Left ventricle myocardium superior (tissue), 1 donor: ENCODE results near the gene RGL3. TPM values are rescaled to one million over a fixed set of nuclear protein-coding genes. Genes with fewer than 3 reads are reported as not detected.
"Not testable (repeated sequence)": the region's sequence is repeated elsewhere in the genome, so short reads cannot be mapped to it uniquely, and the experiment has no call there.

Experiments used
- ATAC-seq: fragments of 200-7000 bp; cut with Tn5 transposase; one replicate; pipeline ENCODE4 v1.9.1; 2020; ENCODE audit warnings: mild to moderate bottlenecking, moderate library complexity
- DNase-seq: peaks from one replicate; pipeline ENCODE4 v3.0.0-alpha.2; 2020
- intact Hi-C: fragments of 100-400 bp; cut with micrococcal nuclease; formaldehyde crosslinking; loops from one replicate; pipeline ENCODE4 v1.11.0; 2022
- total RNA-seq: library from RNA; stranded (reverse); fragmentation: NEBNext Ultra II Directional; extraction: Animal tissue kit (Norgen Biotek cat#: 25700); gene quantifications from one replicate; pipeline ENCODE4 v1.2.1, GENCODE V29; 2021
- donor health status: DM: no; HTN: yes; CAD: no; lungs with severe emphysema.

Gene RGL3
- total RNA-seq, 1 donor from 2014 or later: 6.4 TPM

DNA sequence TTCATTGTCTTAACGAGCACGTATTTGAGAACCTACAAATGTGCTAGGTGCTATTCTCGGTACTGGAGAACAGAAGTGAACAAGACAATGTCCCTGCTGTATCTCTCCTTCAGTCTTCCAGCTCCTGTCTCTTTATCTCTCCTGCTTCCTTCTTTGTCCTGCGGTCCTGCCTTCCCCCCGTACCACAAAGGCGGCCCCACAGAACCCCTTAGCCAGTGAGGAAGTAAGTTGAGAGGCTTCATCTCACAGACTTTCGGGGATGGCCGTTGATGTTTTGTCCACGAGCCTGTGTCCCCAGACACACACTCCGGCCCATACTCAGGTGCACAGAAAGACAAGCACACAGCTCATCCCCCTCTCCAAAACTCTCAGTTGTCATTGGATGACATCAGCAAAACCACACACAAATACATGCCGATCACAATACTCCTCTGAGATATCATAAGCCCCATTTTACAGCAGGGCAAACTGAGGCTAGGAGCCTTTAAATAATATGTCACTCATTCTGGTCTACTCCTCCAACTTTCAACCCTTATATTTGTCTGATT, 45.2 kb downstream of the RGL3 start:
- DNase-seq (no peak), ATAC-seq (no peak)
- intact Hi-C loops: no loop called here

DNA sequence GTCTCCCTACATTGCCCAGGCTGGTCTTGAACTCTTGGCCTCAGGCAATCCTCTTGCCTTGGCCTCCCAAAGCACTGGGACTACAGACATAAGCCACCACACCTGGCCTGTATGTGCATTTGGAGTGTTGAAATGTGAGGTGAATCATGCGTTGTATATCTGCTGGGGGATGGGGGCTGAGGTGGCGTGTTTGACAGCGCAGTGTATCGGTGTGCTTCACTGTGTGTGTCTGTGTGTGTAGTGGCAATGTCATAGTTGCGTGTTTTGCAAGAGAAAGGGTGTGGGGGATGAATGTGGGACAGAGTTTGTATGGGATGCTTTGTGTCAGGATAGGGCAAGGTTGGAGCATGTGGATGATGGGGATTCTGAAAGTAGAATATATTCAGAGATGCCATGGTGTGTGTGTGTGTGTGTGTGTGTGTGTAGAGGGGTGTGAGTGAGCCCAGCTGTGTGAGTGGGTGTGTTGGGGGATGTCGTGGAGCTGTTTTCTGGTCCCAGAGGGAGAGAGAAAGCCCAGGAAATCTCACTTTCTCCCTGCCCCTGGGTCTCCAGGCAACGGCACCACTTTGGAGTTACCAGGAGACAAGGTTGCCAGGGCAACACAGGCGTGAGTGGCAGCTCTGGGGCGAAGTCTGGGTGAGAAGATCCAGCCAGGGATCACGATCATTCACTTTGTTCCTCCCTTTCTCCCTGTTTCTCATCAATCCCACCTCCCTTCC, 45.8 kb downstream of the RGL3 start:
- DNase-seq (no peak), ATAC-seq (no peak)
- intact Hi-C loops: no loop called here

GRCh38 chr19:11370744-11371143, 48.4 kb downstream of the RGL3 start:
- intact Hi-C loops: no loop called here
- DNase-seq (no peak), ATAC-seq (no peak)

DNA sequence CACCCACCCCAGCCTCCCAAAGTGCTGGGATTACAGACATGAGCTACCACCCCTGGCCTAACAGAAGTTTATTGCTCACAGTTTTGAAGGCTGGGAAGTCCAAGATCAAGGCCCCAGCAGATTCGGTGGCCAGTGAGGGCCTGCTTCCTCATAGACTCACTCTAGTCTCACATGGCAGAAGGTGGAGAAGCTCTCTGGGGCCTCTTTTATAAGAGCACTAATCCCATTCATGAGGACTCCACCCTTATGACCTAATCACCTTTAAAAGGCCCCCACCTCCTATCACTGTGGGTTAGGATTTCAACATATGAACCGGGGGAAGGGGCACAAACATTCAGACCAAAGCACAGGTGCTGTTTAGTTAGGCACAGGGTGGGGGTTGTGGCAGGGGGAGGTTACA, 51.6 kb downstream of the RGL3 start:
- ATAC-seq (no peak), DNase-seq (no peak)
- intact Hi-C loops: no loop called here

DNA sequence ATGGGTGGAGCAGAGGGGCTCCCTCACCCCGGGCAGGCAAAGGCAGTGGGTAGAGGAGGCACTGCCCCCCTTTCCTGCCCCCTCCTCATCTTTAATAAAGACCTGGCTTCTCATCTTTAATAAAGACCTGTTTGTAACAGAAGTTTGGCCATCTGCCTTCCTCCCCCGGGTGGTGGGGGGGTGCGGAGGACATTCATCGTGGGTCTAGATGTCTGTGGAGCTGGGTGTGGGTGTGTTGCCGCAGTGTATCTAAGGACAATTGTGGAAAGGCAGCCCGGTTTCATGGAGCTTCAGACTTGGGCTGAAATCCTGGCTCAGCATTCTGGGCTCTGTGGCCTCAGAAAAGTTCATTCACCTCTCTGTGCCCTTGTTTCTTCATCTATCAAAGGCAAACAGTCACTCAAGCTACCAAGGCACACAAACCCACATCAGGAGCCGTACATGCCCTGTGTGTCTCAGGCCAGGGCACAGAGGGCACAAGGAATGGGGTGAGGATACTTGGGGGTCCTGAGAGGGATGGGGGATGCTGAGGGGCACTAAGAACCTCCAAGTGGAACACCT, 53.5 kb downstream of the RGL3 start:
- no peak for DNase-seq
- intact Hi-C loops: no loop called here
- no peak for ATAC-seq

DNA sequence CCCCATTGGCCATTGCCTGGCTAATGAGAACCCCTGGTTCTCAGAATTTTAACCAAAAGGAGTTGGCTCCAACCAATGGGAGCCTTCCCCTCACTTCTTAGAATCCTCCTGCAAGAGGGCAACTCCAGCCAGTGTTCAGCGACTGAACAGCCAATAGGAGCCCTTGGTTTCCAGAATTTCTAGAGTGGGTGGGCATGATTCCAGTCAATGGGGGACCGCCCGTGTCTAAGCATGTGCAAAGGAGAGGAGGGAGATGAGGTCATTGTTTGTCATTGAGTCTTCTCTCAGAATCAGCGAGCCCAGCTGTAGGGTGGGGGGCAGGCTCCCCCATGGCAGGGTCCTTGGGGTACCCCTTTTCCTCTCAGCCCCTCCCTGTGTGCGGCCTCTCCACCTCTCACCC, 54.2 kb downstream of the RGL3 start:
- ATAC-seq: no peak
- DNase-seq: no peak
- intact Hi-C loops: no loop called here

DNA sequence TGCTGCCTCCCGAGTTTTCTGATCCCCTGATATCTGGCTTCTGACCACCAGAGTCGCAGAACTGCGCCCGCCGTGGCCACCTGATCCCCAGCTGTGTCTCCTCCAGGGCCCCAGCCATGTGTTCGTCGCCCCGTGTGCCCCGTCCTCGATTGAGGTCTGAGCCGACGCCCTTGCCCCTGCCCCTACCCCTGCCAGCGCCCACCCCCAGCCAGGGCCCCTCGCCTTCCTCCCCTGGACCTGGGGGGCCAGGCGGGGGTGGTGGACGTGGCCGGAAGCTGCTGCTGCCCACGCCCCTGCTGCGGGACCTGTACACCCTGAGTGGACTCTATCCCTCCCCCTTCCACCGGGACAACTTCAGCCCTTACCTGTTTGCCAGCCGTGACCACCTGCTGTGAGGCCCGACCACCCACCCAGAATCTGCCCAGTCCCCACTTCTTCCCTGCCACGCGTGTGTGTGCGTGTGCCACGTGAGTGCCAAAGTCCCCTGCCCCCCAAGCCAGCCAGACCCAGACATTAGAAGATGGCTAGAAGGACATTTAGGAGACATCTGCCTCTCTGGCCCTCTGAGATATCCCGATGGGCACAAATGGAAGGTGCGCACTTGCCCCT, 54.7 kb downstream of the RGL3 start:
- intact Hi-C loops: no loop called here
- DNase-seq (no peak), ATAC-seq (no peak)

DNA sequence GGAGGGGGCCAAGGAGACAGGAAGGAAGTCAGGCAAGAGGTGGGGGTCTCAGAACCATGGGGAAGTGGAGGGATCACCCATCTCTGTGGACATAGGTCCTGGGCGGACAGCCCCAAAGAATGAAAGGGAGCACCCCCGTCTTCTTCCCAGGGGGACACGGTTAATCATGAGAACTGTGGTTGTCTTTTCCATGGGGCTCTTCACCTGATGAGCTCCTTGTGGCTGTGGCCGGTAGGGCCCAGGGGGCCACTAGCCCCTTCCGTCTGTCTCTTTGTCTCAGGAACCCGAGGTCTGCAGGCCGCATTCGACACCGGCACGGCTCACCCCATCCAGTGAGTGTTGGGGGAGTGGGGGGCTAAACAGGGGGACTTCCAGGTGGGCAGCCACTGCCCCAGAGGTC, 55.2 kb downstream of the RGL3 start:
- intact Hi-C loops: no loop called here
- ATAC-seq (no peak), DNase-seq (no peak)

DNA sequence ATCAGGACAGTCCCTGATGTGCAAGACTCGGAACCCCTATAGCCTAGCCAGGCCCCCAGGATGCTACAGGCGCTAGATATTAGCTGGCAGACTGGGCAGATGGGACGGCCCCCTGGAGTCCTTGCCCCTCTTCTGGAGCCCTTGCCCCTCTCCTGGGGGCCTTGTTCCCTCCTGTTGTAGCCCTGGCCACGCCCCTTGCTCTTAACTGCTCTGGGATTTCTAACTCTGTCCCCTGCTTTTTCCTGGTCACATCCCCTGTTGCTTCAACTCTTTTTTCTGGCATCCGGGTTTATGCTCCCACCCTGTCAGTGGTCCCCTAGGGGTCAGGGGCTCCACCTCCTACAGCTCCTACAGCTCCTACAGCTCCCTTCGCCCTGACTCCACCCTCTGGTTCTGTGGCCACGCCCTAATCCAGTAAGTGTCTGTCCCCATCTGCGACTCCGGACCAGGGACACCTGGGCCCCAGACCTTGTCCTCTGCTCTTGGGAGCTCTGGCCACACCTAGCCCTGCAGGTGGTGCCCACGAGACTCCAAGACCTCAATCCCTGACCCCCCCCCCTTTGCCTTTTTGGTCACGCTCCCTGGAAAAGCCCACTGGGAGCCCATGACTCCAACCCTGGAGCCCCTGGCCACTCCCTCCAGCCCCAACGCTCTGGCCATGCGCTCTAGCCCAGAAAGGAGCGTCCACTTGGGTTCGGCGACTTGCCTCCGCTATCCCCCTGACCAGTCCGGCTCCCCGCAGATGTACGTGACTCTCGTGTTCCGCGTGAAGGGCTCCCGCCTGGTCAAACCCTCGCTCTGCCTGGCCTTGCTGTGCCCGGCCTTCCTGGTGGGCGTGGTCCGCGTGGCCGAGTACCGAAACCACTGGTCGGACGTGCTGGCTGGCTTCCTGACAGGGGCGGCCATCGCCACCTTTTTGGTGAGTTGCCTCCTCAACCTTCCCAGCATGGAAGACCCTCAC, 57.1 kb downstream of the RGL3 start:
- intact Hi-C loops: no loop called here
- ATAC-seq (no peak), DNase-seq (no peak)

DNA sequence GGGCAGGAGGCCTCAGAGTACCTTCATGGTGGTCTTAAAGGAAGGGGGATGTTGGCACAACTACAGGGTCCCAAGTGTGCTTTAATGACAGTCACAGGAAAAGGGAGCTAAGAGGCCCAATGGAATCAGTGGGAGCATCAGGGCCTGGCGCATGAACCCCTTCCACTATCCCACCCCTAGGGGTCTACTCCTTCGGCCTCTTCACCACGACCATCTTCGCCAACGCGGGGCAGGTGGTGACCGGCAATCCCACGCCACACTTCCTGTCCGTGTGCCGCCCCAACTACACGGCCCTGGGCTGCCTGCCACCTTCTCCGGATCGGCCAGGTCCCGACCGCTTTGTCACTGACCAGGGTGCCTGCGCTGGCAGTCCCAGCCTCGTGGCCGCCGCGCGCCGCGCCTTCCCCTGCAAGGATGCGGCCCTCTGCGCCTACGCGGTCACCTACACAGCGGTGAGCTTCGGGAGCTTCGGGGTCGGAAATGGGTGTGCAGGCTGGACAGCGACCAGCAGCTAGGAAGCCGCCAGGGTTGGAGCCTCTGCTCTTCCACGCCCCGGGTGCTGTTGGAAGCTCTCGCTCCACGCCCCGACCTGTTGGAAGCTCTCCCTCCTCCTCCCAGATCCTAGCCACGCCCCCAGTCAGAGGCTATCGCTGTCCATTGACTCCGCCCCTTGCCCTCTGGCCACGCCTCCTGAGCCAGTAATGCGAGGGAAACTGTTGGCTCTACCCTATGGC, 57.9 kb downstream of the RGL3 start:
- peak; percentile 39 for ATAC-seq
- intact Hi-C loops: no loop called here
- DNase-seq: peak; percentile 61

GRCh38 chr19:11359421-11359820, 59.7 kb downstream of the RGL3 start:
- ATAC-seq (no peak), DNase-seq (no peak)
- intact Hi-C loops: no loop called here

- ATAC-seq: no peak
- intact Hi-C loops: no loop called here
- DNase-seq: no peak
Observed at GRCh38 chr19:11356676-11357550, 62.2 kb downstream of the RGL3 start.

- DNase-seq (no peak), ATAC-seq (no peak)
- intact Hi-C loops: no loop called here
Observed at GRCh38 chr19:11356074-11356397, 63.1 kb downstream of the RGL3 start.

GRCh38 chr19:11355160-11356073, 63.7 kb downstream of the RGL3 start, which contains the start of gene PLPPR2:
Gene PLPPR2, plus strand, starts transcription at chr19:11355432. Its CDS starts 2,242 bp downstream, at chr19:11357674.
- intact Hi-C loops: no loop called here
- DNase-seq: peak; percentile 97
- peak; percentile 97 for ATAC-seq

GRCh38 chr19:11354102-11354501, 65.0 kb downstream of the RGL3 start:
- intact Hi-C loops, DNase-seq, ATAC-seq: not testable (repeated sequence)

- intact Hi-C loops: no loop called here
- ATAC-seq: no peak
- DNase-seq: no peak
Observed at GRCh38 chr19:11349171-11349570, 69.9 kb downstream of the RGL3 start.

- intact Hi-C loops: no loop called here
- ATAC-seq (no peak), DNase-seq (no peak)
Observed at GRCh38 chr19:11347546-11348039, 71.5 kb downstream of the RGL3 start.
